Stimulated activated CD4-positive, alpha-beta T cell treated with anti-CD3 and anti-CD28 coated beads, Interleukin-4, amount 100 ng/mL, for 48 hours (primary cell): Measurements from ENCODE around the gene DKC1.

Source experiments
- DNase-seq, 2 donors: peaks; one replicate each; pipeline ENCODE4 v3.0.0-alpha.2; 2020; ENCODE audit warnings: low read depth in 2 of 2

Gene DKC1

DNA sequence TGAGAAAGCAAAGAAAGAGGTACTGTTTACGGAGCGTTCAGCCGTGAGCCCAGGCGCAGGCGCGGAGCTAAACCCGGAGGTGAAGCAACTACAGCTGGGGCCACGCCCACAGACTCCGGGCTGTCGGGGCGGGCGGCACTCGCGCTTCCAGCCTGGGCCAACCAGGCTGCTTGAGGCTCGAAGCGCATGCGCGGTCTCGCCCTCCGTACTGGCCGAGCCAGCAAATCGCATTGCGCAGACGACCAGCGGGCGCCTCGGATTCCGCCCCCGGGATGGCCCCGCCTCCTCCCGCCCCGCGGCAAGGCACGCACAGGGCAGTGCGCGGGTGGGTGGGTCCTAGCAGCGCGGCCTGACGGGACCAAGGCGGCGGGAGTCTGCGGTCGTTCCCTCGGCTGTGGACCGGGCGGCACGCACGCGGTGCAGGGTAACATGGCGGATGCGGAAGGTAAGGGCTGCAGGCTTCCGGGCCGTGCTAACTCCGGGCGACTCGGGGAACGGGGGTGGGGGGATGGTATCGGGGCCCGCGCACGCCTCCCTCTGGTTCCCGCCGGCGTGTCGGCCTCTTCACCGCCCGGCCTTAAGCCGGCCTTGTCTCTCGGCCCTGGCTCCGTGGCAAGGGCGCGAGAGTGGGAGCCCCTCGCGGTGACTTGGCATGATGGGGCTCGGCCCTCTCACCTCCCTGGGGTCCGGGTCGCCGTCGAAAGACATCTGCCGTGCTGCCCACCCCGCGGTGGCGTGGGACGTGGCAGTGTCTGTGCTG, at the start of gene DKC1:
DKC1 (plus strand) TSS at position 328 of the 760 bp plus-strand sequence; CDS start at position 430, 102 bp downstream.
- DNase-seq = peak; percentile 88 to 93

- DNase-seq = peak in 1 of 2 donors; percentile 13
Measured at GRCh38 chrX:154714925-154715324, 47.7 kb upstream of the DKC1 start.

GRCh38 chrX:154715825-154716224, 46.8 kb upstream of the DKC1 start:
- DNase-seq = no peak

DNA sequence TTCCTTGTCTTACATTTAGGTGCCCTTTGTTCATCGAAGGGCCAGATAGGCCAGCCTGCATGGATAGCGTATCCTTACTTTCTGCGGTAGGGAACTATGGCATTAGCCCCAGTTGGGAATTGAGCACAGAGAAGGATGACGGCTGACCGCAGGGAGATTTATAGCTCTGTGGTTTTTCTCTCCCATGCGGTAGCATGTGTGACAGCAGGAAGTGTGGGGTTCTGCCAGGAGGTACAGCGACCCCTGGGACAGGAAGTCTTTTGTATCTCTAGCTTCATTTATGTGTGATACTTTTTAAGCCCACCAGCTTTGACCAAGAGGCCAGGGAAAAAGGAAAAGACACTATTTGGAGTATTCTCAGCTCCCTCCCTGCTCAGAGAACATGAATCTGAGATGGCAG, 44.8 kb upstream of the DKC1 start:
- no peak for DNase-seq

DNA sequence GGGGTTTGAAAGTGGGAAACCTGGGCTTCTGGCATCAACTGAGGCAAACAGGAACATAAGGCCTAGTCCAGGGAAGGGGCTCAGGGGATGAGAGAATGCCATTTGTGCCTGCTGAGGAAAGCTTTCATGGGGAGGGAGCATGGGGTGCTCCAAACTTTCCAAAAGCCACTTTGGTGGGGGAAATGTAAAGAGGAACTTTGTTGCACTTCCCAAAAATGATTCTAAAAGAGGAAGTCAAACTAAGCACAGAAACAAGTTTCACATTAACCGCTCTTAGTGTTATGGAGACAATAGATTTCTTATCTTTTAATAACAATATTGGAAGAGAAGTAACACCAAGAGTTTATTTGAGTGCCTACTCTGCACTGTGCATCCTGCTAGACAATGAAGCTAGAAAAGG, 44.0 kb upstream of the DKC1 start:
- no peak for DNase-seq

DNA sequence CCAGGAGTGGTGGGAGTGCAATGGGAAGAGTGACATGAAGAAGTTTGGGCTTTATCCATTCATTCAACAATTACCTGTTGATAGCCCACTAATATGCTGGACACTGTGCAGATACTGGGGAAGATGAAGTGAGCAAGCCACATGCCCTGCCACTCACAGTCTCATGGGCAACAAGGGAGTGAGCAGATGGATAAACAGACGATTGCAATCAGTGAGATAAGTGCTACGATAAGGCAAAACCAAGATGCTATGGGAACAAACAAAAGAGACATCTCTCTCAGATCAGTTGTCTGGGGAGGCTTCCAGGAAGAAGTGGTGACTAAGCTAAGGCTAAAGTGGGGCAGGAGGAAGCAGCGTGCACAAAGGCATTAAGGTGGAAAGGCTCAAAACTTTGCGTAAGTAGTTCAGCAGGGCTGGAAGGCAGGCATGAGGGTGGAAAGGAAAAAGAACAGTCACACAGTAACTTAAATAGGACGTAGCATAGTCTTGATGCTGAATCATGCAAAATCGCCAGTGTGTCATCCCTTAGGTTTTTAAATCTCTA, 43.5 kb upstream of the DKC1 start:
- DNase-seq = no peak

DNA sequence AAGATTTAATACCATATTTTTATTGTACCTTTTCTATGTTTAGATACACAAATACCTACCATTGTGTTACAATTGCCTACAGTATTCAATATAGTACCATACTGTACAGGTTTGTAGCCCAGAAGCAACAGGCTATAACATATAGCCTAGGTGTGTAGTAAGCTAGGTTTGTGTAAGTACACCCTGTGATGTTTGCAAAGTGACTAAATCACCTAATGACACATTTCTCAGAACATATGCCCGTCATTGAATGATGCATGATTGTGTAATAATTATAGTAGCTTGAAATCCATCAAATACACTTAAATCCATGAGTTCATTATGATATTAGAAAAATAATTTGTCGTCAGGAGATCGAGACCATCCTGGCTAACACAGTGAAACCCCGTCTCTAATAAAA, 42.6 kb upstream of the DKC1 start:
- DNase-seq = no peak

DNA sequence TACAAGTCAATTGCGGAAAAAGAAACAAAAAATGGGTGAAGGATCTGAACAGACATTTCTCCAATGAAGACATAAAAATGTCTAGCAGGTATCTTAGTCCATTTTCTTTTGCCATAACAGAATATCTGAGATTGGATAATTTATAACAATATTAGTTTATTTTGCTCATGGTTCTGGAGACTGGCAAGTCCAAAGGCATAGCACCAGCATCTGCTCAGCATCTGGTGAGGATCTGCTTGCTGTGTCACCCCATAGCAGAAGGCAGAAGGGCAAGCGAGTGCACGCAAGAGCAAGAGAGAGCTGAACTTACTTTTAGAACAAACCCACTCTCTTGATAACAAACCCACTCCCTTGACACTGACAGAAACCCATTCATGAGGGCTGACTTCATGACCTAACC, 41.5 kb upstream of the DKC1 start:
- no peak for DNase-seq

DNA sequence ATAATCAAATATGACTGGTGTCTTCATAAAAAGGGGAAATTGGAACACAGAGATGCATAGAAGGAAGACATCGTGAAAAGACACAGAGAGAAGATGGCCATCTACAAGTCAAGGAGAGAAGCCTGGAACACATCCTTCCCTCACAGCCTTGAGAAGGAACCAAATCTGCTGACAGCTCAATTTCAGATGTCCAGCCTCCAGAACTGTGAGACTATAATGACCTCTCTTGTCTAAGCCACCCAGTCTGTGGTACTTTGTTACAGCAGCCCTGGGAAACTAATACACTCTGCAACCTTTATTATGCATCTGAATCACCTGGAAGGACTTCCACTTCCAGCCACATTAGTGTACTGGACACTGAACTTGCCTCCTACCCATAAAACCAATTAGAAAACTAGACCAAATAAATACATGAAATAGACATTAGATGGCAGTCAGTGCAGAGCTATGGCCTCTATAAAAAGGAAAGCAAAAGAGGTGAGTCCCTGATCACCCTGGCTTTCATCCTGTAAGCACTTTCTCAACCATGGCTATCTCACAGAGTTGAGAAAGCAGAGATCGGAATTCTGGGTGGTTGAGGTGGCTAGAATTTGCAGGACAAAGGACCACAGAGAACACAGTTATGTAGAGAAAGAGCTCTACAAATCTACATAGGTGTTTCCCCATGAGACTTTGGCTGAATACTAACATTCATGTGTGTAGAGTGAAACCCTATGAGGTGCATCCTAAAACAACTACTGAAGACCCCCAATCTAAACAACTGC, 37.5 kb upstream of the DKC1 start:
- DNase-seq = no peak

- DNase-seq = no peak
Measured at GRCh38 chrX:154727418-154727817, 35.2 kb upstream of the DKC1 start.

GRCh38 chrX:154727871-154728270, 34.8 kb upstream of the DKC1 start:
- DNase-seq = no peak

DNA sequence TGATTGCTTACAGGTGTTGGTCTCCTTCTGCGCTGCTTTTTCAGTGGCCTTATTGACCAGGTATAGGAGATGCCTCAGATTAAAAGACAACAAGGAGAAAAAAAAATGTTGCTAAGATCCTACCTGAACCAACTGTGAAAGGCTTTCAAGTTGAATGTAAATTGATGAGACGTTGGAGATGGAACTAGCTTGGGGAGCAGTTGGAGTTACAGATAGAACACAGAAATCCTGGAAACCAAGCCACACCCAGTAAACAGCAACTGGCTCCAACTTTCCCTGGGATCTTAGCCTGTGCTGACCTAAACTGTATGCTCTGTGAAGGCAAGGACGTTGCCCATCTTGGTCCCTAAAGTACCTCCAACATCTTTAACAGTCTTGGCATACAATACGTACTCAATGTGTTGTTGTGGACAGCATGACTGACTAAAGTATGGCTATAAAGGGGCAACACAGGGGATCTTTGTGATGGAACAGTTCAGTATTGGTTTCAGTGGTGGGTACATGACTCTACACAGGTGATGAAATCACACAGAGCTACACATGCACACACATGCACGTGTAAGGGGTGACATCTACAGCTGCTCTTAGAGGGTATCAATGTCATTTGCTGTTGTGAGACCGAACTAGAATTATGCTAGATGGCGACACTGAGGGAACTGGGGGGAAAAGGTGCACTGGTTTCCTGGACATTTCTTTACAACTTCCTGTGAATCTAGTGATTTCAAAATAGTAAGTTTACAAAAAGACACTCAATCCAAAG, 34.1 kb upstream of the DKC1 start:
- no peak for DNase-seq

DNA sequence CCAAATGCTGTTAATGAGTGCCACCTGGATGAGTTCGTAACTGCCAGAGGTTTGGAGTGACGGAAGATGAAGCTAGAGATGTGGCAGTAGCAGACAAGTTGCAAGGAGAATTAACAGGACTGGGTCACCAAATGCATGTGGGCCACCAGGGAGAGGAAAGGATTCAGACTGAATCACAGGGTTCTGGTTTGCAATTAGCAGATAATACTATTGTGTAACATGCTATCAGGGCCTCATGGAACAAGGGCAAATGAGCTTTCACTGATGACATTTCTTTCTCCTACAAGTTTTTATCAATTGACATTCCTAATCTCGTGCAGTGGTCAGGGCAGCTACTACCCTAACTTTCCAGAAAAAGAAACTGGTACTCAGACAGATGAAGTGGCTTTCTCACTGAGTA, 33.2 kb upstream of the DKC1 start:
- DNase-seq = no peak

GRCh38 chrX:154730253-154730891, 32.3 kb upstream of the DKC1 start:
- DNase-seq = no peak

GRCh38 chrX:154731184-154731583, 31.5 kb upstream of the DKC1 start:
- DNase-seq = no peak

GRCh38 chrX:154731881-154732280, 30.8 kb upstream of the DKC1 start:
- no peak for DNase-seq

GRCh38 chrX:154732421-154733065, 30.1 kb upstream of the DKC1 start:
- DNase-seq = no peak

DNA sequence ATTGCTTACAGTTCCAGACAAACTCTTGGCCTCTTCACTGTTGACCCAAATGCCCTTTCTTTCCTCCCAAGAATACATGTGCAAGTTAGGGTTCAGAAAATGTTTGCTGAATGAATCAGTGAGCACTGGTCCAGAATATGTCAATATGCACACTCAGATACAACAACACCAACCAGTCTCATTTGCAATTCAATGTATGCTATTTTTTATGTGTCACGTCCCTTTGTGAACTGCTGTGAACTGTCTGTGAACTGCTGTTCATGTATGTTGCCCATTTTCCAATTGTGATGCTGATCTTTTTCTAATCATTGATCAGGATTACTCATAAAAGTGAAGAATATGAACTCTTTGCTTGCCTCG, 29.6 kb upstream of the DKC1 start:
- DNase-seq = no peak

GRCh38 chrX:154734061-154734781, 28.4 kb upstream of the DKC1 start:
- DNase-seq = no peak

DNA sequence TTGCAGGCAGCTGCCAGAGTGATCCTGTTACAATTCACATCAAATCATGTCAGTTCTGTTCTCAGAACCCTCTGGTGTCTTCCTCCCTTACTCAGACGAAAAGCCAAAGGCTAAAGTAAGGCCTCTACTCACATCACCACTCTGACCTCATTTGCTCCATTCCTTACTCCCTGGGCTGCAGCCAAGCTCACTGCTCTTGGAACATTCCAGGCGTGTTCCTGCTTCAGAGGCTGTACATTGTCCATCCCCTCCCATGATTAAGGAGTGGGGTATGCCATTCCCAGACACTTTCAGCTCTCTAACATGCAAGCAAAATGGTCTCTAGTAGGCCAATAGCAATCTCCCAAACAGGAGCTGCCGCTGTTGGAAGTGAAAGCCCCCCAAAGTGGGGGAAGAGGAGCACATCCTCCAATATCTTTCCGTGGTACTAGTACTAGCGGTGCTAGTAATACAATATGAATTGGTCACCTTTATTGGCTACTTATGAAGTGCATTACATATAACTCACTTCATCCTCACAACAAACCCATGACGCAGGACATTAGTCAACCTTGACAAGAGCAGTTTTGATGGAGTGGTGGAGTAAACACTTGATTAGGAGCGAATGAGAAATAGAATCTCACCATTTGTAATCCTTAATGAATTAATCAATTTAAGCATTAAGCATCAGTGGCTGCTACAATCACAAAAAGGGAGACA, 26.8 kb upstream of the DKC1 start:
- no peak for DNase-seq
